Gastrocnemius medialis (tissue), 4 donors: ENCODE data around the gene PPFIBP2.

Source experiments
- CTCF ChIP-seq, 5 experiments: fragments of 450-650 bp in 3 of 5; fragments of 200-600 bp in 2 of 5; sonication (generic) in 2 of 5; IDR thresholded peaks in 4 of 5; conservative IDR thresholded peaks in 1 of 5; 1 replicate in 4 of 5; 2 replicates in 1 of 5; pipeline ENCODE4 v1.5.1; 2016 to 2019; ENCODE audit warnings: antibody characterized with exemption in 5 of 5, mild to moderate bottlenecking in 3 of 5, moderate library complexity in 3 of 5
- POLR2A ChIP-seq, 2 donors: fragments of 450-650 bp; IDR thresholded peaks; one replicate each; pipeline ENCODE4 v1.6.1; 2017; ENCODE audit warnings: antibody characterized with exemption in 2 of 2, mild to moderate bottlenecking in 2 of 2, moderate library complexity in 2 of 2

GRCh38 chr11:7672960-7673723 lies 159.3 kb downstream of the PPFIBP2 start, which contains the start of gene CYB5R2:
- TF ChIP-seq CTCF (IDR thresholded peaks at IDR 0.05 in 4 of 5, conservative IDR thresholded peaks at IDR 0.05 in 1 of 5) = no peak
- no peak for TF ChIP-seq POLR2A (IDR thresholded peaks at IDR 0.05)
